NCI-H128 (cell line): ENCODE data around the gene TMEM239.
"Not testable (repeated sequence)": the region's sequence is repeated elsewhere in the genome, so short reads cannot be mapped to it uniquely, and the experiment has no call there.

ENCODE experiments used
- DNase-seq: peaks from one replicate; lab custom pipeline; 2025; ENCODE audit not compliant: unreplicated experiment; lab: John Stamatoyannopoulos, UW

TMEM239 gene

GRCh38 chr20:2816030-2816582, at the start of gene TMEM239:
Gene TMEM239, plus strand, starts transcription at chr20:2816364. Its CDS starts 191 bp downstream, at chr20:2816555.
- no peak for DNase-seq

- no peak for DNase-seq
Measured at GRCh38 chr20:2767768-2768631, 48.2 kb upstream of the TMEM239 start.

- no peak for DNase-seq
Measured at GRCh38 chr20:2768632-2769015, 47.5 kb upstream of the TMEM239 start.

GRCh38 chr20:2770091-2770490, 46.1 kb upstream of the TMEM239 start:
- DNase-seq, result not testable (repeated sequence)

- DNase-seq, result no peak
Measured at GRCh38 chr20:2771631-2772080, 44.5 kb upstream of the TMEM239 start.

- no peak for DNase-seq
Measured at GRCh38 chr20:2773812-2774211, 42.4 kb upstream of the TMEM239 start.

- no peak for DNase-seq
Measured at GRCh38 chr20:2775139-2775538, 41.0 kb upstream of the TMEM239 start.

- DNase-seq, result no peak
Measured at GRCh38 chr20:2778602-2779321, 37.4 kb upstream of the TMEM239 start.

- DNase-seq, result no peak
Measured at GRCh38 chr20:2780948-2781347, 35.2 kb upstream of the TMEM239 start.

- no peak for DNase-seq
Measured at GRCh38 chr20:2783908-2784566, 32.1 kb upstream of the TMEM239 start.

GRCh38 chr20:2793471-2793870, 22.7 kb upstream of the TMEM239 start:
- DNase-seq, result no peak

GRCh38 chr20:2794202-2794748, 21.9 kb upstream of the TMEM239 start:
- no peak for DNase-seq

- DNase-seq, result no peak
Measured at GRCh38 chr20:2794866-2795447, 21.2 kb upstream of the TMEM239 start.

- no peak for DNase-seq
Measured at GRCh38 chr20:2795451-2795850, 20.7 kb upstream of the TMEM239 start.

- no peak for DNase-seq
Measured at GRCh38 chr20:2796011-2796660, 20.0 kb upstream of the TMEM239 start.

GRCh38 chr20:2797136-2797983, 18.8 kb upstream of the TMEM239 start:
- no peak for DNase-seq

- no peak for DNase-seq
Measured at GRCh38 chr20:2798095-2798805, 17.9 kb upstream of the TMEM239 start.

- DNase-seq, result no peak
Measured at GRCh38 chr20:2798814-2799213, 17.4 kb upstream of the TMEM239 start.

- no peak for DNase-seq
Measured at GRCh38 chr20:2799271-2799670, 16.9 kb upstream of the TMEM239 start.
